Ovary (tissue), 9 donors: ENCODE results near the gene BBS9. TPM values are rescaled to one million over a fixed set of nuclear protein-coding genes. Genes with fewer than 3 reads are reported as not detected.

Experiments used
- DNase-seq, 5 donors: peaks; one replicate each; pipeline ENCODE4 v3.0.0-alpha.2; 2019 to 2020
- H3K27ac ChIP-seq, 2 donors: fragments of 200-600 bp; one replicate each; pipeline versions ENCODE4 v1.5.1 to v1.8.0; 2019 to 2022
- H3K27me3 ChIP-seq: fragments of 200-600 bp; one replicate; pipeline ENCODE4 v1.8.0; 2022
- H3K36me3 ChIP-seq: fragments of 200-600 bp; sonication (generic); one replicate; pipeline ENCODE4 v1.5.1; 2019
- H3K4me1 ChIP-seq: one replicate; pipeline ENCODE4 v1.8.1; 2013; ENCODE audit warnings: mild to moderate bottlenecking, moderate library complexity; ENCODE audit not compliant: insufficient read depth
- H3K4me3 ChIP-seq: fragments of 200-600 bp; sonication (generic); one replicate; pipeline ENCODE4 v1.5.1; 2017
- H3K9me3 ChIP-seq, 2 donors: fragments of 200-600 bp in 1 of 2; sonication (generic) in 1 of 2; one replicate each; pipeline versions ENCODE4 v1.5.1 to v1.8.1; 2013 to 2019; ENCODE audit warnings: mild to moderate bottlenecking in 1 of 2, moderate library complexity in 1 of 2
- EP300 ChIP-seq: sonication (generic); formaldehyde crosslinking; IDR thresholded peaks from one replicate; pipeline ENCODE4 v1.6.1; 2017; ENCODE audit warnings: antibody characterized with exemption
- POLR2A ChIP-seq: fragments of 450-650 bp; IDR thresholded peaks from one replicate; pipeline ENCODE4 v1.6.1; 2017; ENCODE audit warnings: antibody characterized with exemption, mild to moderate bottlenecking, moderate library complexity
- WGBS, 3 donors: extraction: QIAGEN DNeasy Blood & Tissue Kit in 1 of 3; methylation state at CpG; one replicate each; pipeline versions ENCODE4 v1.1.5 to v1.1.7; 2013 to 2017; 5-methylcytosine and 5-hydroxymethylcytosine counted together
- intact Hi-C, 4 donors: fragments of 100-400 bp; cut with DNase I; formaldehyde crosslinking; loops; one replicate each; pipeline versions ENCODE4 v1.11.0 to v1.15.1; 2022 to 2023
- polyA plus RNA-seq, 2 donors: library from polyadenylated mRNA; stranded (reverse); fragments of 200-250 nt in 1 of 2; fragments of 350-450 nt in 1 of 2; fragmentation: Illumina TruSeq in 1 of 2; extraction: RNeasy Lipid Tissue Mini Kit (QIAGEN cat#74804) in 1 of 2; gene quantifications; one replicate each; pipeline ENCODE4 v1.2.3, GENCODE V29; 2013 to 2014
- total RNA-seq, 7 donors: library from RNA; depleted of rRNA in 2 of 7; stranded (reverse); fragments of >200 nt in 2 of 7; fragmentation: NEBNext Ultra II Directional in 3 of 7; extraction: Animal tissue kit (Norgen Biotek cat#: 25700) in 3 of 7; gene quantifications; one replicate each; pipeline versions ENCODE4 v1.1.0 to v1.2.4, GENCODE V29; 2016 to 2023
- TF ChIP-seq, protein P1 (sequence below), 3 donors: fragments of 450-650 bp in 2 of 3; fragments of 200-600 bp in 1 of 3; IDR thresholded peaks; one replicate each; pipeline versions ENCODE4 v1.5.1 to v1.8.0; 2016 to 2022; ENCODE audit warnings: antibody characterized with exemption in 3 of 3, mild to moderate bottlenecking in 1 of 3
- donor health status: DM: no; HTN: no; CAD: no; lungs with moderate emphysema.
- donor health status: DM: no; HTN: no; CAD: no.
- donor health status: Bipolar disorder and iron deficiency.
- donor health status: DM: yes; HTN: yes; CAD: no.
- donor health status: DM: no; HTN: no; CAD: no.
- donor health status: DM: yes; HTN: yes; CAD: no.

Gene BBS9
- total and polyA plus RNA-seq, 9 donors: 8.1 to 42.0 (median 29.7) TPM

DNA sequence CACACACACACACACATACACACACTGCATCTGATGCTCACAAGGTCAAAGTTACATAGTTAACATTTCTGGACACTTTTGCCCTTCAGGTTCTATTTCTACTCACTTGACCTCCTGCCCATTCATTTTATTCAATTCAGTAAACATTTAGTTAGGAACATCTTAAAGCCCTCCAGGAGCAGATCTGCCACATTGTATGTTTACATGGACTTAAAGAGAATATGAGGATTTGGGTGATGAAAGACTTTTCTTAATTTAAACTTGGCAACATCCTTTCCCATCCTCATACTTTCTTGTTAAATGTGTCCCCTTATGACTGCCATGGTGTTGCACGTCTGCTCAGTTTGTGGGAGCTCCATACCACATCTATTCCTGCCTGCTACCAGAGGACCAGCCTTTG is 453.2 kb downstream of the BBS9 start:
- no peak overlapping the region for H3K27ac ChIP-seq
- TF ChIP-seq, protein P1, sequence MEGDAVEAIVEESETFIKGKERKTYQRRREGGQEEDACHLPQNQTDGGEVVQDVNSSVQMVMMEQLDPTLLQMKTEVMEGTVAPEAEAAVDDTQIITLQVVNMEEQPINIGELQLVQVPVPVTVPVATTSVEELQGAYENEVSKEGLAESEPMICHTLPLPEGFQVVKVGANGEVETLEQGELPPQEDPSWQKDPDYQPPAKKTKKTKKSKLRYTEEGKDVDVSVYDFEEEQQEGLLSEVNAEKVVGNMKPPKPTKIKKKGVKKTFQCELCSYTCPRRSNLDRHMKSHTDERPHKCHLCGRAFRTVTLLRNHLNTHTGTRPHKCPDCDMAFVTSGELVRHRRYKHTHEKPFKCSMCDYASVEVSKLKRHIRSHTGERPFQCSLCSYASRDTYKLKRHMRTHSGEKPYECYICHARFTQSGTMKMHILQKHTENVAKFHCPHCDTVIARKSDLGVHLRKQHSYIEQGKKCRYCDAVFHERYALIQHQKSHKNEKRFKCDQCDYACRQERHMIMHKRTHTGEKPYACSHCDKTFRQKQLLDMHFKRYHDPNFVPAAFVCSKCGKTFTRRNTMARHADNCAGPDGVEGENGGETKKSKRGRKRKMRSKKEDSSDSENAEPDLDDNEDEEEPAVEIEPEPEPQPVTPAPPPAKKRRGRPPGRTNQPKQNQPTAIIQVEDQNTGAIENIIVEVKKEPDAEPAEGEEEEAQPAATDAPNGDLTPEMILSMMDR (IDR thresholded peaks at IDR 0.05): no peak
- TF ChIP-seq POLR2A: no peak
- TF ChIP-seq EP300: no peak
- DNase-seq: no peak
- no peaks in the 10 kb centered on the region for H3K36me3 ChIP-seq
- H3K4me1 ChIP-seq: no peaks in the 10 kb centered on the region
- intact Hi-C loops: no loop called here
- H3K27me3 ChIP-seq: no peaks in the 10 kb centered on the region
- H3K4me3 ChIP-seq: no peak overlapping the region
- H3K9me3 ChIP-seq: no peaks in the 10 kb centered on the region
- WGBS, 3 donors: 93 to 97% (median 93%) methylated on average over 1 of the region's 1 CpG

DNA sequence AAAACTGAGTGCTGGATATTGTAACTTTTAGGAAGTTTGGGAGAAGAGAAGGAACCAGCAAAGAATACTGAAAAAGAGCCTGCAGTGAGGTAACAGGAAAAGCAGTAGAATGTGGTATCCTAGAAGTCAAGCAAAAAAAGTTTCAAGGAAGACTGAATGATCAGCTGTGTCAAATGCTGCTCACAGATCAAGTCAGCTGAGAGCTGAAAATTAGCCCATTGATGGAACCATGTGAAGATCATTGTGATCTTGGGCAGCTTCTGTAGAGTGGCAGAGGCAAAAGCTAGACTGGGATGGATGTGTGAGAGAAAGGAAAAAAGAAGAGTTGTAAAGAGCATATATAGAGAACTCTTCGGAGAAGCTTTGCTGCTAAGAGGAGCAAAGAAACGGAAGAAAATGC is 460.5 kb downstream of the BBS9 start:
- no peak overlapping the region for H3K4me3 ChIP-seq
- intact Hi-C loops: no loop called here
- H3K4me1 ChIP-seq: peaks cover 1% of the 10 kb centered on the region
- no peaks in the 10 kb centered on the region for H3K27me3 ChIP-seq
- H3K27ac ChIP-seq: no peak overlapping the region
- DNase-seq: no peak
- no peaks in the 10 kb centered on the region for H3K36me3 ChIP-seq
- 95 to 98% (median 97%) methylated on average over 2 of the region's 2 CpGs for WGBS, 3 donors
- no peak for TF ChIP-seq POLR2A
- TF ChIP-seq, protein P1 (IDR thresholded peaks at IDR 0.05): no peak
- no peaks in the 10 kb centered on the region for H3K9me3 ChIP-seq

DNA sequence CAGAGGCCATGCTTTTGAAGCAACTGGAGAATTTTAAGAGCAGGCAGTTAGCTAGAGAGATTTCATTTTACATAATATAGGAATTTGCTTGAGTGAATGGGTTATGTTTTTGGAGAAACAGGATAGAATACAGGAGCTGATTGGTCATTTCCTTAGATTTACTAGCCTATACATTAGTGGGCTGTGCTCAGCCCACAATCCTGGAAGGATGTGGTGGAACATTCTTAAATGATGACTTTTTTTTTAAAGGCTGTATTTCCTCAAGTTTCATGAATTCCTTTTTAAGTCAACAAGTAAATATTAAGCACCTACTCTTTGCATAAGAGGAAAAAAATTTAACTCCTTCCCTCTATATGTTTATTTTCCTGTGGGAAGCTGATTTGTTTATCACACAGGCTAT is 461.6 kb downstream of the BBS9 start:
- Histone ChIP-seq H3K27me3 (no peaks in the 10 kb centered on the region), H3K4me3 (no peak overlapping the region), H3K4me1 (peaks cover 1% of the 10 kb centered on the region), H3K36me3 (no peaks in the 10 kb centered on the region), H3K9me3 (no peaks in the 10 kb centered on the region), H3K27ac (no peak overlapping the region)
- DNase-seq: no peak
- intact Hi-C loops: no loop called here
- TF ChIP-seq, protein P1 (IDR thresholded peaks at IDR 0.05): no peak
- no peak for TF ChIP-seq EP300
- TF ChIP-seq POLR2A: no peak

DNA sequence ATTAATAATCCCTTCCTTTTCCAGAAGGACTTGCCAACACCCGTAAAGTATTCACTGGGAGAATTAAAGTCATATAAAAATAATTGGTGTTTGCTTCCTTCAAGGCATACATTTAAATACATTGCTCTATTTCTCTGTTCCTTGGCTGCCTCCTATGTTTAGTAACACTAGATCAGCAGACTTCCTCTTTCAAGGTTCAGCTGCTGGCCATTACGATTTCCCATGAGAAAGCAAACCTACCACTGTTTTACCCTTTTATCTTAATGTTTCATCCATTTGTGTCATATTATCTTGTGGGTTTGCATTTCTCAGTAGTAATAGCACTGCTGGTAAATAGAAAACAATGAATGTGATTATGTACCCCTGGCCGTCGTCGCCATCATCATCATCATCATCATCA is 462.1 kb downstream of the BBS9 start:
- no peaks in the 10 kb centered on the region for H3K36me3 ChIP-seq
- no peak overlapping the region for H3K4me3 ChIP-seq
- no peaks in the 10 kb centered on the region for H3K27me3 ChIP-seq
- no peaks in the 10 kb centered on the region for H3K9me3 ChIP-seq
- intact Hi-C loops: no loop called here
- 79 to 88% (median 83%) methylated on average over 5 of the region's 5 CpGs for WGBS, 3 donors
- no peak for TF ChIP-seq POLR2A
- no peak for DNase-seq
- no peak overlapping the region for H3K27ac ChIP-seq
- H3K4me1 ChIP-seq: peaks cover 1% of the 10 kb centered on the region

DNA sequence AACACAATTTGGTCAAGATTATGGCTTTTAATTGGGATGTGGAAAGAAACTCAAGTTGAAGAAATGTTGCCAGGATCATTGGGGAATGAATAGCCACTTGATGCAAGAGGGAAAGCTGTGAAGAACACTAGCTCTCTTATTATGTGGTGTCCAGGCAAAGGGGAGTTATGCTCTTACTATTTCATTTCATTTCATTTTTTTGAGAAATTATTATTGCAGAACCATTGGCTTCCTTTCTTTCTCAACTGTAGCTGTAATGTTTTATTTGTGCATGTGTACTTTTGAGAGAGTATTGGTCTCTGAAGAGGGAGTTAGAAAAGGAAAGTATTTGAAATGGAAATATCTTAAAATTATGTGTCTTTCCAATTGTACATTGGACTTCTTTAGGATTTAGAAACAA is 463.4 kb downstream of the BBS9 start:
- intact Hi-C loops: no loop called here
- H3K4me1 ChIP-seq: peaks cover 1% of the 10 kb centered on the region
- no peak for DNase-seq
- H3K27me3 ChIP-seq: no peaks in the 10 kb centered on the region
- no peaks in the 10 kb centered on the region for H3K36me3 ChIP-seq
- TF ChIP-seq, protein P1 (IDR thresholded peaks at IDR 0.05): no peak
- no peak for TF ChIP-seq POLR2A
- no peak for TF ChIP-seq EP300
- no peak overlapping the region for H3K4me3 ChIP-seq
- no peaks in the 10 kb centered on the region for H3K9me3 ChIP-seq
- H3K27ac ChIP-seq: no peak overlapping the region
